HepG2 (cell line): ENCODE data around the gene P4HB. TPM values are rescaled to one million over a fixed set of nuclear protein-coding genes. Genes with fewer than 3 reads are reported as not detected.

Experiments used
- GZF1 ChIP-seq: sonication (generic); formaldehyde crosslinking; IDR thresholded peaks from 2 replicates; pipeline ENCODE4 v1.5.1; 2020; ENCODE audit warnings: mild to moderate bottlenecking, missing genetic modification reagents
- MZF1 ChIP-seq: sonication (generic); formaldehyde crosslinking; IDR thresholded peaks from 2 replicates; pipeline ENCODE4 v1.8.1; 2023; ENCODE audit warnings: mild to moderate bottlenecking, missing genetic modification reagents, borderline replicate concordance
- NFE2L2 ChIP-seq: fragments of 150-350 bp; IDR thresholded peaks from 2 replicates; pipeline ENCODE4 v1.6.1; 2014; ENCODE audit warnings: low read length
- PRPF4 ChIP-seq: fragments of 200-400 bp; formaldehyde crosslinking; IDR thresholded peaks from 2 replicates; pipeline ENCODE4 v1.6.1; 2016; ENCODE audit warnings: low read length, low read depth; ENCODE audit not compliant: poor library complexity, severe bottlenecking
- RARA ChIP-seq: IDR thresholded peaks from 2 replicates; pipeline ENCODE4 v1.6.1; 2016; ENCODE audit warnings: missing genetic modification reagents, missing compliant biosample characterization
- SYNCRIP ChIP-seq: fragments of 200-400 bp; formaldehyde crosslinking; IDR thresholded peaks from 2 replicates; pipeline ENCODE4 v1.6.1; 2018; ENCODE audit warnings: mild to moderate bottlenecking, low read depth, low read length; ENCODE audit not compliant: insufficient read depth
- ZKSCAN5 ChIP-seq: sonication (generic); formaldehyde crosslinking; IDR thresholded peaks from 2 replicates; pipeline ENCODE4 v1.5.1; 2020; ENCODE audit warnings: mild to moderate bottlenecking, missing genetic modification reagents
- ZNF138 ChIP-seq: sonication (generic); formaldehyde crosslinking; IDR thresholded peaks from 2 replicates; pipeline ENCODE4 v1.5.0; 2020; ENCODE audit warnings: mild to moderate bottlenecking, low read depth, missing genetic modification reagents
- ZNF234 ChIP-seq: sonication (generic); formaldehyde crosslinking; conservative IDR thresholded peaks from 2 replicates; pipeline ENCODE4 v1.5.1; 2020; ENCODE audit warnings: mild to moderate bottlenecking, missing genetic modification reagents
- ZNF329 ChIP-seq: sonication (generic); formaldehyde crosslinking; IDR thresholded peaks from 2 replicates; pipeline ENCODE4 v1.9.0; 2021; ENCODE audit warnings: low read depth, mild to moderate bottlenecking, missing genetic modification reagents
- ZNF446 ChIP-seq: sonication (generic); formaldehyde crosslinking; IDR thresholded peaks from 2 replicates; pipeline ENCODE4 v1.5.0; 2020; ENCODE audit warnings: mild to moderate bottlenecking, missing genetic modification reagents
- ZNF451 ChIP-seq: sonication (generic); formaldehyde crosslinking; IDR thresholded peaks from 2 replicates; pipeline ENCODE4 v1.5.0; 2020; ENCODE audit warnings: mild to moderate bottlenecking, missing genetic modification reagents
- ZNF577 ChIP-seq: sonication (generic); formaldehyde crosslinking; IDR thresholded peaks from 2 replicates; pipeline ENCODE4 v1.4.0; 2020; ENCODE audit warnings: mild to moderate bottlenecking, low read depth, missing genetic modification reagents, borderline replicate concordance
- ZNF670 ChIP-seq: sonication (generic); formaldehyde crosslinking; IDR thresholded peaks from 2 replicates; pipeline ENCODE4 v1.8.0; 2022; ENCODE audit warnings: mild to moderate bottlenecking, missing genetic modification reagents, borderline replicate concordance
- ZNF746 ChIP-seq: sonication (generic); formaldehyde crosslinking; IDR thresholded peaks from 2 replicates; pipeline ENCODE4 v1.8.0; 2022; ENCODE audit warnings: mild to moderate bottlenecking, missing genetic modification reagents
- ZNF747 ChIP-seq: sonication (generic); formaldehyde crosslinking; IDR thresholded peaks from 2 replicates; pipeline ENCODE4 v1.8.1; 2023; ENCODE audit warnings: missing genetic modification reagents, mild to moderate bottlenecking, borderline replicate concordance
- ZSCAN21 ChIP-seq: sonication (generic); formaldehyde crosslinking; IDR thresholded peaks from 2 replicates; pipeline ENCODE4 v1.8.0; 2022; ENCODE audit warnings: mild to moderate bottlenecking, missing genetic modification reagents, moderate library complexity, borderline replicate concordance
- polyA plus RNA-seq, 8 experiments: library from polyadenylated mRNA; depleted of rRNA in 3 of 8; stranded (reverse) in 7 of 8; unstranded in 1 of 8; fragments of >200 nt; fragmentation: Illumina TruSeq in 4 of 8; extraction: Trizol in 4 of 8; gene quantifications; 2 replicates each; pipeline versions ENCODE4 v1.2.1 to v1.2.3, GENCODE V29; 2011 to 2016; ENCODE audit warnings: low read depth in 4 of 8, missing spikeins in 1 of 8, mixed read lengths in 1 of 8; ENCODE audit not compliant: insufficient read depth in 1 of 8
- total RNA-seq, 5 experiments: library from RNA; depleted of rRNA; stranded (reverse); fragments of >200 nt; fragmentation: Illumina TruSeq; extraction: Trizol; gene quantifications; 2 replicates each; pipeline ENCODE4 v1.2.3, GENCODE V29; 2016; ENCODE audit warnings: low read depth in 1 of 5
- TF ChIP-seq, protein P1 (sequence below): sonication (generic); formaldehyde crosslinking; IDR thresholded peaks from 2 replicates; pipeline ENCODE4 v1.8.1; 2023; ENCODE audit warnings: missing genetic modification reagents, inconsistent platforms, borderline replicate concordance
- TF ChIP-seq, protein P2 (sequence below): sonication (generic); formaldehyde crosslinking; IDR thresholded peaks from 2 replicates; pipeline ENCODE4 v1.4.0; 2020; ENCODE audit warnings: mild to moderate bottlenecking, missing genetic modification reagents
- TF ChIP-seq, protein P3 (sequence below): sonication (generic); formaldehyde crosslinking; IDR thresholded peaks from 2 replicates; pipeline ENCODE4 v1.4.0; 2020; ENCODE audit warnings: missing genetic modification reagents, borderline replicate concordance
- TF ChIP-seq, protein P4 (sequence below): IDR thresholded peaks from 2 replicates; pipeline ENCODE4 v1.6.1; 2012; ENCODE audit warnings: low read depth, low read length, improper control_type of control experiment

Gene P4HB
- total and polyA plus RNA-seq, 2 of the 13 experiments (the other 11 are each of a cell fraction or from before 2014, with no cell fraction given): 185 to 782 TPM

DNA sequence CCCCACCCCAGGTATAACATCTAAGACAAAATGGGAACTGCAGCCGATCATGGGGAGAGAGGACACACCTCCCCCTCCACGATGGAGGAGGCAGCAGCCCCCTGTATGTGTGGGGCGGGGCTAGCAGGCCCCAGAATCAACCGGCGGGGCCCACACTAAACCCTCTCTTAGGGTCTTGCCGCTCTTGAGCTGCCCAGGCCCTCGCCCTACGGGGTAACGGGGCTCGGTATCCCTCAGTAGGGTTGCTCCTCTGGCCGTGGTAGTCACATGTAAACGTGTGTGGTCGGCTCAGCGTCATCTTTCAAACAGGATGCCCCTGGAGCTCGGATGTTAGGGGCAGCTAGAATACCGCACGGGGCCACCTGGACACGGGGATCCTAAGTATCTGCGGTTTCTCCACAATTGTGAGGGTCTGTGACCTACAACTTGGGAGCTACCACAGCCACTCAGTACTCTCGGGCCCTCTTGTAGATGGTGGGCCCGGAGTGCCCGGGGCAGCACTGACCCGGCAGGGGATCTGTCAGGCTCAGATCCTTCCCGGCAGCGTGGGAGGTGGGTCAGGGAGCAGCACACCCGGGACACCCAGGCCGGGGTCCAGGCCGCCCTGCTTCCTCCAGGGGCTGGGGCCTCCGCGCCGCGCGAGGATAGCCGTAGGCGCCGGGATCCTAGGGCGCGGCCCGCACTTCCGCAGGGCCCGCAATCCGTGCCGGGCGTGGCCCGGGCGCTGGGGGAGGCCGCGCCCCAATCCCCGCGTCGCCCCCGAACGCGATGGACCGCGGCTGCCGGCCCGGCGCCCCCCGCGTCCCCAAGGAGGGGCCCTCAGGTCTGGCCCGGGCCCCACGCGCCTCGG, 10.0 kb upstream of the P4HB start (continued):
- TF ChIP-seq SYNCRIP (no peak), RARA (CRISPR knock-in tag) (no peak), ZNF451 (0 out of 2 replicates have a peak, but pooled peaks have one; percentile 39), ZSCAN21 (no peak), ZNF234 (CRISPR knock-in tag) (0 out of 2 replicates have a peak, but pooled peaks have one; percentile 71), ZNF747 (CRISPR knock-in tag) (no peak), ZNF670 (CRISPR knock-in tag) (peak; percentile 58; the same call in 1 of the 2 replicates), ZKSCAN5 (CRISPR knock-in tag) (0 out of 2 replicates have a peak, but pooled peaks have one; percentile 54), ZNF446 (CRISPR knock-in tag) (no peak), GZF1 (CRISPR knock-in tag) (no peak), MZF1 (CRISPR knock-in tag) (0 out of 2 replicates have a peak, but pooled peaks have one; percentile 61), ZNF577 (no peak), ZNF138 (CRISPR knock-in tag) (no peak), ZNF329 (CRISPR knock-in tag) (no peak), NFE2L2 (no peak), ZNF746 (CRISPR knock-in tag) (0 out of 2 replicates have a peak, but pooled peaks have one; percentile 20), PRPF4 (no peak)
- TF ChIP-seq, protein P1, sequence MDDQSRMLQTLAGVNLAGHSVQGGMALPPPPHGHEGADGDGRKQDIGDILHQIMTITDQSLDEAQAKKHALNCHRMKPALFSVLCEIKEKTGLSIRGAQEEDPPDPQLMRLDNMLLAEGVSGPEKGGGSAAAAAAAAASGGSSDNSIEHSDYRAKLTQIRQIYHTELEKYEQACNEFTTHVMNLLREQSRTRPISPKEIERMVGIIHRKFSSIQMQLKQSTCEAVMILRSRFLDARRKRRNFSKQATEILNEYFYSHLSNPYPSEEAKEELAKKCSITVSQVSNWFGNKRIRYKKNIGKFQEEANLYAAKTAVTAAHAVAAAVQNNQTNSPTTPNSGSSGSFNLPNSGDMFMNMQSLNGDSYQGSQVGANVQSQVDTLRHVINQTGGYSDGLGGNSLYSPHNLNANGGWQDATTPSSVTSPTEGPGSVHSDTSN (CRISPR knock-in tag): peak; percentile 40; the same call in 1 of the 2 replicates
- TF ChIP-seq, protein P2, sequence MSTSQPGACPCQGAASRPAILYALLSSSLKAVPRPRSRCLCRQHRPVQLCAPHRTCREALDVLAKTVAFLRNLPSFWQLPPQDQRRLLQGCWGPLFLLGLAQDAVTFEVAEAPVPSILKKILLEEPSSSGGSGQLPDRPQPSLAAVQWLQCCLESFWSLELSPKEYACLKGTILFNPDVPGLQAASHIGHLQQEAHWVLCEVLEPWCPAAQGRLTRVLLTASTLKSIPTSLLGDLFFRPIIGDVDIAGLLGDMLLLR: no peak
- TF ChIP-seq, protein P3, sequence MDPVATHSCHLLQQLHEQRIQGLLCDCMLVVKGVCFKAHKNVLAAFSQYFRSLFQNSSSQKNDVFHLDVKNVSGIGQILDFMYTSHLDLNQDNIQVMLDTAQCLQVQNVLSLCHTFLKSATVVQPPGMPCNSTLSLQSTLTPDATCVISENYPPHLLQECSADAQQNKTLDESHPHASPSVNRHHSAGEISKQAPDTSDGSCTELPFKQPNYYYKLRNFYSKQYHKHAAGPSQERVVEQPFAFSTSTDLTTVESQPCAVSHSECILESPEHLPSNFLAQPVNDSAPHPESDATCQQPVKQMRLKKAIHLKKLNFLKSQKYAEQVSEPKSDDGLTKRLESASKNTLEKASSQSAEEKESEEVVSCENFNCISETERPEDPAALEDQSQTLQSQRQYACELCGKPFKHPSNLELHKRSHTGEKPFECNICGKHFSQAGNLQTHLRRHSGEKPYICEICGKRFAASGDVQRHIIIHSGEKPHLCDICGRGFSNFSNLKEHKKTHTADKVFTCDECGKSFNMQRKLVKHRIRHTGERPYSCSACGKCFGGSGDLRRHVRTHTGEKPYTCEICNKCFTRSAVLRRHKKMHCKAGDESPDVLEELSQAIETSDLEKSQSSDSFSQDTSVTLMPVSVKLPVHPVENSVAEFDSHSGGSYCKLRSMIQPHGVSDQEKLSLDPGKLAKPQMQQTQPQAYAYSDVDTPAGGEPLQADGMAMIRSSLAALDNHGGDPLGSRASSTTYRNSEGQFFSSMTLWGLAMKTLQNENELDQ (CRISPR knock-in tag): no peak
- TF ChIP-seq, protein P4, sequence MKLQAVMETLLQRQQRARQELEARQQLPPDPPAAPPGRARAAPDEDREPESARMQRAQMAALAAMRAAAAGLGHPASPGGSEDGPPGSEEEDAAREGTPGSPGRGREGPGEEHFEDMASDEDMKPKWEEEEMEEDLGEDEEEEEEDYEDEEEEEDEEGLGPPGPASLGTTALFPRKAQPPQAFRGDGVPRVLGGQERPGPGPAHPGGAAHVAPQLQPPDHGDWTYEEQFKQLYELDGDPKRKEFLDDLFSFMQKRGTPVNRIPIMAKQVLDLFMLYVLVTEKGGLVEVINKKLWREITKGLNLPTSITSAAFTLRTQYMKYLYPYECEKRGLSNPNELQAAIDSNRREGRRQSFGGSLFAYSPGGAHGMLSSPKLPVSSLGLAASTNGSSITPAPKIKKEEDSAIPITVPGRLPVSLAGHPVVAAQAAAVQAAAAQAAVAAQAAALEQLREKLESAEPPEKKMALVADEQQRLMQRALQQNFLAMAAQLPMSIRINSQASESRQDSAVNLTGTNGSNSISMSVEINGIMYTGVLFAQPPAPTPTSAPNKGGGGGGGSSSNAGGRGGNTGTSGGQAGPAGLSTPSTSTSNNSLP: no peak
